GM10266 (cell line): ENCODE data around the gene RBMS3.

ENCODE experiments used
- DNase-seq: peaks from one replicate; pipeline ENCODE4 v3.0.0; 2012; ENCODE audit errors: extremely low spot score
- TF ChIP-seq, protein P1 (sequence below): IDR thresholded peaks from 2 replicates; pipeline ENCODE4 v1.5.1; 2012; ENCODE audit warnings: mild to moderate bottlenecking, low read depth; ENCODE audit not compliant: control insufficient read depth, insufficient read depth; ENCODE audit errors: missing control alignments

The RBMS3 gene

DNA sequence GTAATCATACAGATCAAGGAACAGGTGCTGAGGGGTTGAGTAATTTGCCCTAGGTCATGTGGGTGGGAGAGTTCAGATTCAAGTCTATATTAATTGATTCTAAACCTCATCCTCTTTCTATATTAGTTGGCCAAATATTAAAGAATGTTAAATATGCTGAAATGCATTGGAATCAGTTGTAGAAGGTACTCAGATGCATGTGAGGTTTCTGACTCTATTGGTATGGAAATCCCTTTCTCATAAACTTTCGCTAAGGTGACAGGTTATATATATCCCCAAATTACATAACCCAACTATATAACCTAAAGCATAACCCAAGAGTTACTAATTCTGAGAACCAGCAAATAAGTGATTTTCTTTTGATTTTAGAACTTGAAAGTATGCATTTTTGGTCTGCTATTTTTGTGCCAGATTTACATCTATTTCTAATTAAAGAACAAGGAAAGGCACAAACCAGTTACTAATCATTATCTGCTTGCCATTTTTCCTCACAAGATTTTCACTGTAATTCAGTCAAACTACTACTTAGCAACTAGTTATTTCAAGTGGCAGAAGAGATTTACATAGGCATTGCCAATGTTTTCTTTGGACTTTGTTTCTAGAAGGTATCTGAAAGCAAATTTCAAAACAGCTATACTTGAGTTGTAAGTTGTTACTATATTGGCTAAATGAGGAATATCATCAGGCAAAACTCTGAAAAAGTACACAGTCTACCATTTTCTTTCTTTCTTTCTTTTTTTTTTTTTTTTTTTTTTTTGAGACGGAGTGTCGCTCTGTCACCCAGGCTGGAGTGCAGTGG lies 201.3 kb downstream of the RBMS3 start:
- DNase-seq: no peak
- TF ChIP-seq, protein P1, sequence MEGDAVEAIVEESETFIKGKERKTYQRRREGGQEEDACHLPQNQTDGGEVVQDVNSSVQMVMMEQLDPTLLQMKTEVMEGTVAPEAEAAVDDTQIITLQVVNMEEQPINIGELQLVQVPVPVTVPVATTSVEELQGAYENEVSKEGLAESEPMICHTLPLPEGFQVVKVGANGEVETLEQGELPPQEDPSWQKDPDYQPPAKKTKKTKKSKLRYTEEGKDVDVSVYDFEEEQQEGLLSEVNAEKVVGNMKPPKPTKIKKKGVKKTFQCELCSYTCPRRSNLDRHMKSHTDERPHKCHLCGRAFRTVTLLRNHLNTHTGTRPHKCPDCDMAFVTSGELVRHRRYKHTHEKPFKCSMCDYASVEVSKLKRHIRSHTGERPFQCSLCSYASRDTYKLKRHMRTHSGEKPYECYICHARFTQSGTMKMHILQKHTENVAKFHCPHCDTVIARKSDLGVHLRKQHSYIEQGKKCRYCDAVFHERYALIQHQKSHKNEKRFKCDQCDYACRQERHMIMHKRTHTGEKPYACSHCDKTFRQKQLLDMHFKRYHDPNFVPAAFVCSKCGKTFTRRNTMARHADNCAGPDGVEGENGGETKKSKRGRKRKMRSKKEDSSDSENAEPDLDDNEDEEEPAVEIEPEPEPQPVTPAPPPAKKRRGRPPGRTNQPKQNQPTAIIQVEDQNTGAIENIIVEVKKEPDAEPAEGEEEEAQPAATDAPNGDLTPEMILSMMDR: no peak

DNA sequence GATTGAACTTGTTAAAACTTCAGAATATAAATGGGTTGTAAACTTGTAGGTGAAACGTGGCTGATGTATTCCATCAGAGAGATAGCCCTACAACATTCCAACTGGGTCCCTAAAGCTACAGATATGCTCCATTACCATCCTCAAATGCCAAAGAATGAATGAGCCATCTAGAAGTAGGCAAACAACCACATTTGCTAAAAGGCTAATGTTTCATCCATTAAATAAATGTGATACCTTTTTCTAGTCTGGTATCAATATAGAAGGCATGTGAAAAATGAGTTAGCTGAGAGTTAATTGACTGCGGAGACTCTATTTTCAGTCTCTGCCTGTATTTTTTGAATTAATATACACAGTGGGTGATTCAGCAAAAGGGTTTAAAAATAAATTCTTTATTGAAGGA lies 203.8 kb downstream of the RBMS3 start:
- no peak for DNase-seq
- TF ChIP-seq, protein P1: no peak

DNA sequence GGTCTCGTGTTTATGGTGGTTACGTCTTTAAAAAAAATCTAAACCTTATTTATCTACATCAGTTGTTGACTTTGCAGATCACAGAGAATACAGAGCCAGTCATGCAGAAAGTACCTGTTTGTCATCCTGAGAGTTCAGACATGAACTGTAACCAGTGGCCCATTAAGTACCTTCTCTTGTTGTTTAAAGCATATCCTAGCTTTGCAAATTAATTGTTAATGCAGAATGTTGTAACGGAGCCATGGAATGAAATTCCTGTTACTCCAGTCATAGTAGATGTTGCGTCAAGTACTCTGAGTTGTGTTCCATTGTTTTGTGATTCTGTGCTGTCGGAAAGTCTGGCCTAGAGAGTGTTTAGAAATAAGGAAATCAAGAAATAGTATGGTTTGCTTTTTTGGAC lies 205.2 kb downstream of the RBMS3 start:
- TF ChIP-seq, protein P1: no peak
- DNase-seq: no peak

DNA sequence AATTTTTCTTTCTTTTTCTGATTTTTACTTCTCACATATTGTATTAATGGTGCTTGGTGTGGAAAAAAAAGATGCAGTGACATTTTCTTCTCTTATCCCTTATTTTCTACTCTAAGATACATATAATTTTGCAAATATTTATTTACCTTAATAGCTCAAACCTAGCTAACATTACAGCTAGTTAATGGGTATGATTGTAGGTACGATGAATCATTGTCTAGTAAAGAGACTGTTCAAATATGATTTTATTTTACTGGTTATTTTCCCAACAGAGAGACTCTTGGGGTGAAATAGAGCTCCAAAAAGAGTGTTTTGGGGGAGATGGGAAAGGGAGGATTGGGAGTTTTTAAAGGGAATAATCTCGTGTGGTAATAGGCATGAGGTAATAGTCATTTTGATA lies 206.0 kb downstream of the RBMS3 start:
- TF ChIP-seq, protein P1: no peak

DNA sequence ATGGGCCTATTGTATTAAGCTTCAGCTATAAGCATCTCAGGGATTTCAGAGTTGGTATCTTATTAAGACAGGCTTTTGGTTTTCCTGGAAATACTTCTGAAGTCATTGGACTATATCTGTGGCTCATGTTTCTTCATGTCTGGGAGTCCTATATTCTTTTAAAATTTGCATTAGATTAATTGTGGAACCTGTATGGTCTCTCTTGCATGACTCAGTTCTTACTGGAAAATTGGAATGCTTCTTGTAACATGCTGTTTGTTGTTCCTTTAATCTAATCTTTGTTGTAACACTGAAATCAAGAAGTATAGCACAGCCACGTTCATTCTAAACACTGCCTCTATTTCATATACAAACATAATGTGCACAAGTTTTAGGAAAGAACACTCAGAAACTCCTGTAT lies 208.1 kb downstream of the RBMS3 start:
- DNase-seq: no peak

More for the DNA sequence above, 206.0 kb downstream of the RBMS3 start:
- no peak for DNase-seq

DNA sequence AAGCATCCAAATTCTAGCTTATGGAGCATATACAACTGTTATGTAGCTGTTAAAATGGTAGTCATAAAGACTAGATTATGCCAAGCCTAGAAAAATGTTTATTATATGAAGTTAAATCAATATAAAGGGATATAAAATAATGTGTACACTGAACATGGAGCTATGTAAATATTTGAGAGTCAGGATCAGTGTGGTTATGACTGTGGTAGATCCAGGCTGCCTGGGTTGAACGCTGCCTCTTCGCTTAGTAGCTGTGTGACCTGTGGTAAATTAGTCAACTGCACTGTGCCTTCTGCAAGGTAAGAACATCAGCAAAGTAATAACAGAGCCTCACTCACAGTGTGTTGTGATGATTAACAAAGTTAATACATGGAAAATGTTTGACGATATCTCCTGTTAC lies 212.2 kb downstream of the RBMS3 start:
- DNase-seq: no peak
- TF ChIP-seq, protein P1: no peak

More for the DNA sequence above, 208.1 kb downstream of the RBMS3 start:
- TF ChIP-seq, protein P1: no peak

DNA sequence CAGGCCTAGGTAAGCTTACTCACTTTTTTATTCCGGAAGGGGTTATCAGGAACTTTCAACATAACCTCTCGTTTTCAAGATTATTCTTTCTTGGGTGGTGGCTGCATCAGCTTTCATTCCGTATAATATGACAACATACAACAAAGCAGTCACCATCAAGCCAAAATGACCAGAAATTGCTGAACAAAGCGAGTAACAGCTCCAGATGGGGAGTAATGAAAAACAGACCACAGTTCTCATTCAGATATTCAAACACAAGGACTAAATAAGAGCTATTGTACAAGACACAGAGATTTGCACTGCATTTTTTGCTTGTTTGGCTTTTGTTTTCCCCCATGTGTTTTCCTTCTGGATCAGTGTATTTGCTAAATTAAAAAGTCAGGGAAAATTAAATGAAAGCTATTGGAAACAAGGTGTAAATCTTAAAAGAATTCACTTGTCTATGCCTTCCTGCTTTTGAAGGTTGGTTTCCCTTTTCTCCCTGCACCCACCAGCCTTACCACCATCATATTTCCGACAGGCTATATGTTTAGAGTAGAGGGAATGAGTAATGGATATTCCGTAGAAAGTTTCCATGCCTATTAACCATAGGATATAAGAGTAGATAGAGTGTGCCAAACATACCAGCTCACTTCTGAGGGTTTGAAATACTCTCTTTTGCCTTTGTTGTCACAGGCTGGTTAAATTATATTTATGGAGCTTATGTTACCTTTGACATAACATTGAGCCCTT lies 213.6 kb downstream of the RBMS3 start:
- TF ChIP-seq, protein P1: no peak
- no peak for DNase-seq
